B cell (primary cell): ENCODE data around the gene POLN.

Experiments
- CTCF ChIP-seq: fragments of 200-600 bp; IDR thresholded peaks from one replicate; pipeline ENCODE4 v1.8.0; 2022; ENCODE audit warnings: antibody characterized with exemption, mild to moderate bottlenecking
- EZH2 ChIP-seq: IDR thresholded peaks from 2 replicates; pipeline ENCODE4 v1.6.1; 2012; ENCODE audit warnings: borderline replicate concordance, low read depth, mild to moderate bottlenecking, moderate library complexity, low read length; ENCODE audit not compliant: insufficient read depth, poor library complexity, severe bottlenecking

- no peak for TF ChIP-seq CTCF
- no peak for TF ChIP-seq EZH2
Observed at GRCh38 chr4:2061186-2062131, 180.5 kb downstream of the POLN start.
